NCI-H2171 treated with DMSO at 0.1 percent for 48 hours (cell line): Measurements from ENCODE around the gene ZNRF1.

ENCODE experiments used
- DNase-seq: peaks from one replicate; lab custom pipeline; 2025; lab: John Stamatoyannopoulos, UW

The ZNRF1 gene

DNA sequence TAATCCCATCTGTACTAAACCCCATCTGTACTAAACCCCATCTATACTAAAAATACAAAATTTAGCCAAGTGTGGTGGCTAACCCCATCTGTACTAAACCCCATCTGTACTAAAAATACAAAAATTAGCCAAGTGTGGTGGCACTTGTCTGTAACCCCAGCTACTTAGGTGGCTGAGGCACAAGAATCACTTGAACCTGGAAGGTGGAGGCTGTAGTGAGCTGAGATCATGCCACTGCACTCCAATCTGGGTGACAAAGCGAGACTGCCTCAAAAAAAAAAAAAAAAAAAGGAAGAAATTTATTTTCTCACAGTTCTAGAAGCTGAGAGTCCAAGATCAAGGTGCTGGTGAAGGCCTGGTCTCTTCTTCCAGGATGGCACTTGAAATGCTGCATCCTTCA, 161.6 kb downstream of the ZNRF1 start:
- DNase-seq, result no peak
